ENCODE data around the gene NIPBL.
"Not testable (repeated sequence)": the region's sequence is repeated elsewhere in the genome, so short reads cannot be mapped to it uniquely, and the experiment has no call there.

NIPBL gene

DNA sequence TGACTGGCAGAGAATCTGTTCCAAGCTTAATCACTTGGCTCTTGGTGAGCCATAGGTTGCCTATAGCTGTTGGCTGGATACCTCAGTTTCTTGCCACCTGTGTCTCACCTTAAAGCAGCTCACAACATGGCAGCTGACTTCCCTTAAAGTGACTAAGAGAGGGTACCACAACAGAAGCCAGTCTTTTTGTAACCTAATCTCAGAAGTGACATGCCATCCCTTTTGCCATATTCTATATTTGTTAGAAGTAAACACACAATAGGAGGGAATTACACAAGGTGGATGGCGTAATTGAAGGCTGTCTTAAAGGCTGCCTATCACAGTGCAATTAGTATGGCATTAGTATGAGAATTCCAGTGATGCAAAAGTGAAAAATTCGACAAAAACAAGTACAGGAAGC, 28.1 kb downstream of the NIPBL start:
- DNase-seq: no peak

DNA sequence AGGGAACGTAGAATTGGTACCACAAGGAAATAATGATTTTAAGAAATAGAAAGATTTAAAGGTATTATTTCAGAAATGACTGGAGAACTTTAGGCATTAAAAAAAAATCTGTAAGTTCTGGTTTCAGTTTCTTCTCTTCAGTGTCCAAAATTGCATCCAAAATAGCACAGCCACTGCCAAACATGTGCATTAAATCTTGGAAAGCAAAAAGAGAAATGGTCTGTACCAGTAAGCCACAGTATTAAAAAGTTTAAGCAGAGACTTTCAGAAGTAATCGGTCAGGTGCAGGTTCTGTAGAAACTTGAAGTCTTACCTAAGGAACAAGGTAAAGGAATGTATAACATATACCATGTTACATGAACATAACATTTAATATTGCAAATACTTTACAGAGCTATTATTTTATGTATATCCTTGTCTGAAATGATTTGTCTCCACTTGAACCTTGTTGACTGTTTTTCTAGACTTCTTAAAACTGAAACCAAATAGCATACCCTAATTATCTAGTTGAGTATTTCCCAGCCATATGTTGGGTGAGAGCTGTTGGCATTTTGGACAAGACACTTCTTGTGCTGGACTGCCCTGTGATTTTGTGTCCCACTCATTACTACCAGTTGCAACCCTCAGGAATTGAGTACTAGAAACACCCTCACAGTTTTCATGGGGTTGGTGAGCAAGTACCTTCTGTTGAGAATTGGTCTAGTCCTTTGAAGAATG, 32.1 kb downstream of the NIPBL start:
- DNase-seq: no peak

DNA sequence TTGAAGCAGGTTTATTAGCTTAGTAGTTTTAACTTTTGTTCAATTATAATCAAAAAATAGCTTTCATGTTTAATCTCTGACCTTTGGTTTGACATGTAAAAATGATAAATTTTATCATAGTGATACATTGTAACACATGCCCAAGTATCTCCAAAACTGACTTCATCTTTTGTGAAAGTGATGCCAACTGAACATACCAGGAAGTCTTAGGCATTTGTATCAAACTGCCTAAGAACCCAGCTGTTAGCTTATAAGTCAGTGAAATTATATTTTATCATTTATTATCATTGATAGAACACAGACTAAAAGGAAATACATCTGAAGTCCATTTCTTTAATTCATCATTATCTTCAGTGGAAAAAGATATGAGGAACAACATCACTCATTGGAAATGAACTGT, 39.1 kb downstream of the NIPBL start:
- DNase-seq: no peak

DNA sequence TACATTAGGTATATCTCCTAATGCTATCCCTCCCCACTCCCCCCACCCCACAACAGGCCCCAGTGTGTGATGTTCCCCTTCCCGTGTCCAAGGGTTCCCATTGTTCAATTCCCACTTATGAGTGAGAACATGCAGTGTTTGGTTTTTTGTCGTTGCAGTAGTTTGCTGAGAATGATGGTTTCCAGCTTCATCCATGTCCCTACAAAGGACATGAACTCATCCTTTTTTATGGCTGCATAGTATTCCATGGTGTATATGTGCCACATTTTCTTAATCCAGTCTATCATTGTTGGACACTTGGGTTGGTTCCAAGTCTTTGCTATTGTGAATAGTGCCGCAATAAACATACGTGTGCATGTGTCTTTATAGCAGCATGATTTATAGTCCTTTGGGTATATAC, 40.0 kb downstream of the NIPBL start:
- not testable (repeated sequence) for DNase-seq

DNA sequence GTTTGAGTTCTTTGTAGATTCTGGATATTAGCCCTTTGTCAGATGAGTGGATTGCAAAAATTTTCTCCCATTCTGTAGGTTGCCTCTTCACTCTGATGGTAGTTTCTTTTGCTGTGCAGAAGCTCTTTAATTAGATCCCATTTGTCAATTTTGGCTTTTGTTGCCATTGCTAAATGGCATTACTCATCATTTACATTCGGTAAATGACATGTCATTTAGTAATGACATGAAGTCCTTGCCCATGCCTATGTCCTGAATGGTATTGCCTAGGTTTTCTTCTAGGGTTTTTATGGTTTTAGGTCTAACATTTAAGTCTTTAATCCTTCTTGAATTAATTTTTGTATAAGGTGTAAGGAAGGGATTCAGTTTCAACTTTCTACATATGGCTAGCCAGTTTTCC, 40.8 kb downstream of the NIPBL start:
- DNase-seq: not testable (repeated sequence)

DNA sequence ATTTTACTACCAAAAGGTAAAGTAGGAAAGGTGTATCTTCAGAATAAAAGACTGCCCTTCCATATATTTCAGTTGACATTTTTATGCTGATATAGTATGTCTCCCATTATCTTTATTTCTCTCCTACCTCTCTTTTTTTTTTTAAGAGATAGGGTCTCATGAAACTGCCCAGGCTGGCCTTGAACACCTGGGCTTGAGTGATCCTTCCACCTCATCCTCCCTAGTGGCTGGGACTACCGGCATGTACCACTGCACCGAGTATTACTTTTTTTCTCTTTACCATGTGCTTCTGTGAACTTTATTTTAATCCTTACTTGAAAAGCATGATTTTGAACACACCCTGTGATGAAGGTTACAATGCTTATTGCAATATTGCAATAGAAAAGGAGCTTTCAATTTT, 42.7 kb downstream of the NIPBL start:
- no peak for DNase-seq

DNA sequence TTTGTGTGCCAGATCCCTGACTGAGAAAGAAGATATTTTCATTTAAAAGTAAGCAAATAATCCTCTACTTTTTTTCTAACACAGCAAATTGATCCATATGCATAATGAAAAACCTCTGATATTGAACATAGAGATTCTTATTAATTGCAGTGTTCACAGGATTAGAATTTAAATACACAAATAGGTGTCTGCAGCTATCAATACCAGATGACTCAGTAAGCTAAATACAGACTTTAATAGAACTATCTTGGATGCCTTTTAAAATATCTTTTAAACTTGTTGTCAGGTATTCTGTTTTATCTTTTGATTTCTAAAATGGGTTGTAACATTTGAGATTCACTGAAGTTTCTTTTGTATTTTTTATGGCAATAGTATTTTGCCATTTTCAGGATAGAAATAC, 43.1 kb downstream of the NIPBL start:
- no peak for DNase-seq

DNA sequence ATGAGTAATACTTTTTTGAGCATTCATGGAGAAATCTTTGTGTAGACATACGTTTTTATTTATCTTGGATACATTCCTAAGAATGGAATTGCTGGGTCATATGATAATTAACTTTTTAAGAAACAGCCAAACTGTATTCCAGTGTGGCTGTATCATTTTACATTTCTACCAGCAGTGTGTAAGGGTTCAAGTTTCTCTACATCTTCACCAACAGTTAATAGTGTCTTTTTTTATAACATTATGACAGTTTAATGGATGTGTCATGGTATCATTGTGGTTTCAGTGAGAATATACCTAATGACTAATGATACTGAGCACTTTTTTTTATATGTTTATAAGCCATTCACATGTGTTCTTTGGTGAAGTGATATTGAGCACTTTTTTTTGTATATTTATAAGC, 52.4 kb downstream of the NIPBL start:
- no peak for DNase-seq

DNA sequence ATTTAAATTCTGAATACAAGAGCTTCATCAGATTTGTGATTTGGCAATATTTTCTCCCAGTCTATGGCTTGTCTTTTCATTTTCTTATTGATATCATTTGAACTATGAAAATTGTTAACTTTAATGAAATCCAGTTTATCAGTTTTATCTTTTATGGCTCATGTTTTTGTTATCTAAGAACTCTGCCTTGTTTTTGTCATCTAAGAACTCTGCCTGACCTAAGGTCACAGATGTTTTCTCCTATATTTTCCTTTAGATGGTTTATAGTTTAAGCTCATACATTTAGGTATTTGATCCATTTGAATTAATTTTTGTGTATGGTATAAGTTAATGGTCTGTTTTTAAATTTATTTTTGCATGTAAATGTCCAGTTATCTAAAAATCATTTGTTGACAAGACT, 52.9 kb downstream of the NIPBL start:
- DNase-seq: no peak

DNA sequence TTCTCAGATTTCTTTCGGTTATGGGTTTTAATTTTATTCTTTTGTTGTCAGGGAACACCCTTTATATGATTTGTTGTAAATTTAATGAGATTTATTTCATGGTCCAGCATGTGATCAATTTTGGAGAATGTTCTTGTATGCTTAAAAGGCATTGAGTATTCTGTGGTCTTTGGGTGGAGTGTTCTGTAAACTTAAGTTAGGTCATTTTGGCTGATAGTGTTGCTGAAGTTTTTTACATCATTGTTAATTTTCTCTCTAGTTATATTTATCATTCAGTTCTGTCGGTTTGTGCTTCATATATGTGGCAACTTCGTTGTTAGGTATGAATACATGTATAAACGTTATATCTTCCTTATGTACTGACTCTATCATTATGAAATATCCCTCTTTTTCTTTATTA, 55.5 kb downstream of the NIPBL start:
- no peak for DNase-seq

DNA sequence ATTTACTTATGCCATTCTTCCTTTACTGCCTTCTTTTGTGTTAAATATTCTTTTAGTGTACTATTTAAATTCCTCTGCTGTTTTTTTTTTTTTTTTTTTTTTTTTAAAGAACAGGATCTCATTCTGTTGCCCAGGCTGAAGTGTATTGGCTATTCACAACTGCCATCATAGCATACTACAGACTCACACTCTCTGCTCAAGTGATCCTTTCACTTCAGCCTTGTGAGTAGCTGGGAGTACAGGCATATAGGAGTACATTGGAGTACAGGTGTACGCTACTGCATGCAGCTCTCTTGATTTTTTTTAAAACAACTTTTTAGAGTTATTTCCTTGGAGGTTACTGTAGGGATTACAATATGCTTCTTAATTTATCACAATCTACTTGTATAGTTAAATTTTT, 56.1 kb downstream of the NIPBL start:
- DNase-seq: no peak

DNA sequence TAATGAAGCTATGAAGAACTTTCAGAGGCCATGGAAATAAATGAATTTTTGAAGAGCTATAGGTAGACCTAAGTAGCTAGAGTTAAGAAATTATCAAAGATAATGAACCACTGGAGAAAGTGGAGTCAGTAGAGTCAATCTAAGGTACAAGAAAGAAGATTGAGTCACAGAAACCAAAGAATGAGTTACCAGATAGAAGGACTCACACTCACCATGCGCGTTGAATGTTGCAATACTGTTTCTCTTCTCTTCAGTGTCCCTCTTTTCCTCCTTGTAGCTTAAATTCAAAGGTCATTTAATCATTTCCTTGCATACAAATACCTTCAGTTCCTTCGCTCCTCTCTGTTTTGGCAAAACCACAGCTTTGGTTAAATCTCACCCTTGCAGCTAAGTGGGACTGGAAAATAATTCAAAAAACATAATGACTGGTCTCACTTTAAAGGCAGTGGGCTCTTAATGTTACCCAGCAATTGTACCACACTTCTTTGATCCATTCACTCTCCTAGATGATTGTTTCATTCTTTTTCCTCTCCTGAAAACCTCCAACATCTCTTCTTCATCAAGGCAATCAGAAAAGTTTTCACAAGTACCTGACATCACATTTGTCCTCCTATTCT, 58.3 kb downstream of the NIPBL start:
- DNase-seq: no peak

DNA sequence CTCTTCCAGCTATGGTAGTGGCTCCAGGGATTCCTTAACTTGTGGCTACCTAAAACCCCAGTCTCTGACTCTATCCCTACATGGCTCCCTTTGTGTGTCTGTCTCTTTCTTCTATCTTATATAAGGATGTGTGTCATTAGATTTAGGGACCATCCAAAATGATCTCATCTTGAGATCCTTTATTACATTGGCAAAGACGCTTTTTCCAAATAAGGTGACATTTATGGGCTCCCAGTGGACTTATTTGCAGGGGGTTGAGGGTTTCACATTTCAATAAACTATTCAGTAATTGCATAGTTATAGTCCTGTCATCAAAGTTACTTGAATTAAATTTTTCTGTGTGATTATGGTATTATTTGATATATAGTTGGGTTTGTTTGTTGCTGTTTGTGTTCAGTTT, 59.2 kb downstream of the NIPBL start:
- no peak for DNase-seq

DNA sequence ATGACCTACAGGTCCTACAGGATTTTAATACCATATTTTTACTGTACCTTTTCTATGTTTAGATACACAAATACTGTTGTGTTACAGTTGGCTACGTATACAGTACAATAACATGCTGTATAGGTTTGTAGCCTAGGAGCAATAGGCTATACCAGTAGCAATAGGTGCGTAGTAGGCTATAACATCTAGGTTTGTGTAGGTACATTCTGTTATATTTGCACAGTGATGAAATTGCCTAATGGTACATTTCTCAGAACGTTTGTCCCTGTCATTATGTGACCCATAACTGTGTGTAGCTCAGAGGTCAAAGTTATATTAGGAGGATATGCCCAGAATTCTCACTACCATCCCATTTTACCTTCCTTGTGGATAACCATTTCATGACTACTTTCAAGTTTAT, 59.7 kb downstream of the NIPBL start:
- DNase-seq: no peak

DNA sequence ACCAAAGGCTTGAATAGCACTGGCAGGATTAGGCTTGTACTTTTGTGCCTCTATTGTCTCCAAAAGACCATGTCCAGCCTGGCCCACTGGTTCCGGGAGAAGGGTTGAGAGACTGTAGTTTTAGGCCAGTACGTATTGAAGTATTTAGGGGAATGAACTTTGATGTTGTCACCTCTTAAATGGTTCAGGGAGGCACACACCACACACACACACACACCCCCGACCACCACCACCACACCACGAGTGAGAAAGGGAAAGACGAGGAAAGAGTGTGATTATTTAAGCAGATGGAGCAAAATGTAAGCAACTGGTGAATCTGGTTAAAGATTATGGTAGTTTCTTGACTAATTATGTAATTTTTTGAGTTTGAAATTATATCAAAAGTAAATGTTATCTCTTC, 61.6 kb downstream of the NIPBL start:
- DNase-seq: no peak

DNA sequence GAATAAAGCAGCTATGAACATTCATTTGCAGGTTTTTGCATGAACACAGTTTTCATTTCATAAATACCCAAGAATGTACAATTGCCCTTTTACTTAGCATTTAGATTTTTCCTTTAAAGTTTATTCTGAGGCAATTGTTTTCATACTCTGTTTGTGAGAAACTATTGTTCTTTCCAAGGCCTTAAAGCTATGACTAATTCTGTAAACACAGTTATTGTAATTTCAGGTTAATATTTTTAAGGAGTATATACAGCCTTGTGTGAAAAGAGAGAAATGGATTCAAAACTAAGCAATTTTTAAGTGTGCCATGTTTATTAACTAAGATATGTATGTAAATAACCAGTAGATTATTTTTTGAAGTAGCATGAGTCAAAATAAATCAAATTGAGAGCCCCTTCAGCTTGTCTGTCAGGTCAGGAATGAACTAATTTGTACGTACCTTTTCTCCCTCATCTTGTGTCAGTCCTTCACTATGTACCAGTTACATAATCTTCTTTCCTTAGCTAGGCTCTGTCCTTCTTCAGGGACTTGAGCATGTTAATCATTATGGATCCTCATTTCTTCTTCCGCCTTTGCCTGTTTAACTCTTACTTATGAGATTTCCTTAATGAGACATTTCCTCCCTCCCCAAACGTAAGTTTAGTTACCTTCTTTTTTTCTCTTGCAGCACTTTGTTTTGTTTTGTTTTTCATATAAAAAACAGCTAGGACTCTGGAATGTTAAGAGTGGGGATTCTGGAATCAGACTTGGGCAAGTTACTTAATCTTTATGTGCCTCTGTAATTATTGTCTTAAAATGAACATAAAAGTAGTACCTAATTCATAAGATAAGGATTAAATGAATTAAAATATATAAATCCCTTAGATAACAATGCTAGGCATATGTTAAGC, 63.6 kb downstream of the NIPBL start:
- no peak for DNase-seq

DNA sequence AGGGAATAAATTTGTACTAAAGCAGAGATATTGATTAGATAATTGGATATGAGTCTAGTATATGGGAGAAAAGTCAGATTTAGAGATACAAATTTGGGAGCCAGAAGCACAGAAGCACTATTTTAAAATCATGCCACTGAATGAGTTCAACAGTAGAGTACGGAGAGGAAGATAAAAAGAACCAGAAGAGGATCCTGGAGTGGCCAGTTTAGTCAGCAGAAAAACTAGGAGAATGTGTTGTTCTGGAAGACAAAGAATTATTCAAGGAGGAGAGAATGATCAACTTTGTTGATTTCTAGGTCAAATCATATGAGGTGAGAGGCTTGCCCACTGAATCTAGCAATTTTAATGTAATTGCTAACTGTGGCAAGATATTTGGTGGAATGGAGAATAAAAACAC, 67.0 kb downstream of the NIPBL start:
- DNase-seq: no peak

DNA sequence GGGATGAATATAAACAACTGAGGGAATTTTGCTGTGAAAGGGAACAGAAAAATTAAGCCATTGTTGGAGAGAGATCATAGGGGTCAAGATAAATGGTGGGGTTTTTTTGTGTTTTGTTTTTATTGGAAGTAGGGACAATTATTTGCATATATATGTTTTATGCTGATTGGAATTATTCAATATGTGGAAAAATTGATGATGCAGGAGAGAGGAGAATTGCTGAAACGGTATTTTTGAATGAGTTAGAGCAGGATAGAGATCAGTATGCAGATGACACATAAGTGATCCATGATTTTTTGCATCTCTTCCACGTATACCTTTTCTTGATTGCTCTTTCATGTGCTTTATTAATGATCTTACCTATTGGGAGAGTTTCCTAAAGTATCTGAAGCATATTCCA, 67.5 kb downstream of the NIPBL start:
- DNase-seq: no peak

DNA sequence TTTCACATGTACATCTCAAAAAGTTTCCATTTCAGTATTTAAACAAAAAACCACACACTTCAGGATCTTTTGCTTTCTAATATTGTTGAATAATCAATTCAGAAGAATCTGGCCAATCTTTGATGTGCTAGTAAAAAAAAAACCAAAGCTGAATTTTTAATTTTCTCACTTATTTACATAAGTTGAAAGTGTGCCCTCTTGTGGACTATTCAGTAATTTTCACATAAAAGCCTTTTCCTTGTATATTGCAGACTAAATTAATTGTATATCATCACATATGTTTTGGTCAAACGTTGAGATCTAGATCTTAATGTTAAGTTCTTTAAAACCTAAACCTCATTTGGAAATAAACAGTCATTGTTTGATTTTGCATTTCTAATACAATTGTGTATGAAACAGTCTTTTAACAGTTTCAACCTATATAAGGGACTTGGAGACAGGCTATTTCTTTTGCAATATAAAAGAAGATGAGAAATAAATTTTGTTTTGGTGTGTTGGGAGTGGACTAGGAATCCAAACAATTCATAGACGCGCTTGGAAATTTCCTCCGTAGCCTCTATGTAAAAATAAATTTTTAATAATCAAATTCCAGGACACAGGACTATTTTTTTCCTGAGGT, 68.1 kb downstream of the NIPBL start:
- DNase-seq: no peak

DNA sequence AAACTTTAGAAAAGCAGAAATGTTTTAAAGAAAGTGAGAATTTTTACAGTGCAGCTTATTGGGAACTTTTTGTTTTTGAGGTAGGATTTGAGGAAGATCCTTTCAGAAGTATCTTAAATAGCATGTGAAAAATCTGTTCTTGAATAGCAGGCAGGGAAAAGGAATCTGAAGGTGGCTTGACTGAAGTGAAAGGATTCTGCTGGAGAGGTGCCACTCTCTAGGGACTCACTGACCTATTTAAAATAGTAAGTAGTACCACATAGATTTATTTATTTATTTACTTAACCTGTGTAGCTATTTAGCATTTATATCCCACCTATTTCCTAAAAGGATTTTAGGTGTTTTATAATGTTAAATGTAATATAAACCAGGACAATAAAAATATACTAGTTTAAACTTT, 69.1 kb downstream of the NIPBL start:
- DNase-seq: no peak

DNA sequence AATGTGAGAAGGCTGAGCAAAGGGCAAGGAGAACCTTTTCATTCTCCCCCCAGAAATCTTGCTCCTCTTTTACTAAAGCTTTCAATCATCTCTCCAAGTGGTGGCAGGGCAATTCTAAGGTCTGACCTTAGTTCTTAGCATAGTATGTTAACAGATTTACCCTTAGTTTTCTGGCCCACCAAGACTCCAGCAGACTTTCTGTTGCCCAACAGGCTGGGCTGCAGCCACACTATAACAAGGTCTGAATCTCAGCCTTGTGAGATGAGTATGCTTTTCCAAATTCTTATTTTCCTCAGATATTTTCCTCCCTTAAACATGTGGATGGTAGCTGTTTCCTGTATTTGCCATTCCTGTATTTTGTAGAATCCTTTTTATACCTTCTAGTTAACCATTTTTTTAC, 69.5 kb downstream of the NIPBL start:
- DNase-seq: no peak

DNA sequence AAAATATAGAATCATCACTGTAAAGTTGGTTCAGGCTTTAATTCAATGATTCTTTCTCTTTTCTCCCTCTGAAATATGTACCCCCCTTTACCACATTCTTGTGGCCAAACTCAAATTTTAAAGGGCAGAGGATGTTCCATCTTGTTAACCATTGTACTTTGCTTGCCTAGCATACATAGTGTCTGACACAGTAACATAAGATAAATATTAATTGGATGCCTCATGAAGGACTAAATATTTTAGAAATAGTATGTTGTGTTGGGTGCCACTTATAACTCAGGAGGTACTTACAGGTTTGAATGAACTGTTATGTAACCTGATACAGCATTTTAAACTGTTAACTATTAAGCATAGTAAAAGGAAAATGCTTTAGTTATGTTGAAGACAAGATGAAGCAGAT, 71.5 kb downstream of the NIPBL start:
- DNase-seq: no peak

DNA sequence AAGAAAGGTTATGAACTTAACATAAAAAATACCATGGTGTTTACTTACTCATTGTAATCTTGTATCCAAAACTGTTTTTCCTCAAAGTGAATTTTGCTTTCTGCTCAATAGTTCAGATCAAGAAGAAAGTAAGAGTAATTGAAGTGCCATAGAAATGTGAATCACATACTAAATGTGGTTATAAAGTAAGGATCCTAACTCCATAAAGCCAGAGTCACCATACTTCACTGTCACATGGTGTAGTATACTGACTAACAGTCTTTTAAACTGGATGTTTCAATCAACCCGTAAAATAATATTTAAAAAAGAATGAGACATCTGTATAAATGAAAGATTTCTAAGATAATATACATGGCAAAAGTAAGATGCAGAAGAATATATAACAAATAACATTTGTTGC, 72.1 kb downstream of the NIPBL start:
- DNase-seq: no peak

DNA sequence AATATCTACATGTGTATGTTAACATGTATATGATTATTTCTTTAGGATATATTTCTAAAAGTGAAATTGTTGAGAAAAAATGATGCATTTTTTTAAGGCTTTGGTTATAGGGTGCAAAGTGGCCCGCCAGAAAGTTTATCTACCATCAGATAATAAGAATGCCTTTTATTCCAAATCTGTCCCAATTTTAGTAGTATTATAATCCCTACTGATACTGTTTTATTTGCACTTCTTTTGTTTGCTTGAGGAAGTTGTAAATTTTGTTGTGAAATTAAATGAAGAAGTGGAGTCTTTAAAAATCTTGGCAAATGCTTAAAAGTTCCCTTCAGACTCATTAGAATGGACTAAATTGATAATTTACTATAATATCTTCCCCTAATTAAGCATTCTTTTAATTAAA, 73.0 kb downstream of the NIPBL start:
- DNase-seq: no peak
